ENCODE results near the gene COBL. TPM values are rescaled to one million over a fixed set of nuclear protein-coding genes. Genes with fewer than 3 reads are reported as not detected.

The COBL gene
- total and polyA plus RNA-seq, 9 of the 15 experiments (the other 6 are each of a cell fraction or from before 2014, with no cell fraction given), result 0.01 to 2.4 (median 0.09) TPM; not detected in 3

DNA sequence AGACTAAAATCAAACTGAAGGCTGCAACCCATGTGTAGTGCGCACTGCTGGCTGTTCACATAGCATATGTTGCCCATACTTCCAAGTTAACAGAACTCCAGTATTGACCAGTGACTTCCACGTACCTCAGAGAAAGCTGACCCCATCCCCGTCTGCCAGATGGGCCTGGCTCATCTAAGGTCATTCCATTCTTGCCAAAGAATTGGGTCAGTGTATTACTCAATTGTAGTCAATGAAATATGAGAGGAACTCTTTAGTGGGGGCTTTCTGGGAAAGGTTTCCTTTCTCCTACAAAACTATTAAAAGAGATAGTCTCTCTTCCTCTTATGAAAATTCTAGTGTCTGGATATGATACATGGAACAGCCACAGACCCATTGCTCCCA lies 238.6 kb downstream of the COBL start:
- no peaks in the 10 kb centered on the region for H3K36me3 ChIP-seq (ENCODE audit: control insufficient read depth, insufficient read depth, low read length)
- H3K4me1 ChIP-seq (replicated peaks in 1 of 2; ENCODE audit: control insufficient read depth in 2 of 2, insufficient read depth in 2 of 2, low read length in 2 of 2), result no peaks in the 10 kb centered on the region
- H3K4me2 ChIP-seq (ENCODE audit: insufficient read depth, low read length), result no peak overlapping the region
- no peak overlapping the region for H3K4me3 ChIP-seq
- H3K79me2 ChIP-seq (ENCODE audit: control insufficient read depth, insufficient read depth, low read length), result no peaks in the 10 kb centered on the region
- WGBS (ENCODE audit: insufficient coverage, low coverage, missing lambda C conversion rate), result 3% methylated on average over 3 of the region's 3 CpGs
- no peaks in the 10 kb centered on the region for H3K9me1 ChIP-seq (ENCODE audit: control insufficient read depth, insufficient read depth, low read length)
- H3K9me3 ChIP-seq (replicated peaks; ENCODE audit: control insufficient read depth, insufficient read depth, low read depth, low read length), result no peaks in the 10 kb centered on the region
- intact Hi-C loops (cut with micrococcal nuclease) (no loop called here), in situ Hi-C loops (cut with MboI) (no loop called here)
- BruUV-seq (replicated peaks), result no TSS peak
- no peak for ATAC-seq
- ChIA-PET CTCF (ENCODE audit: low intra/inter-chr PET ratio) (no interaction called here), POLR2A (no interaction called here)
- no peak overlapping the region for H3K27ac ChIP-seq (ENCODE audit: extremely low read depth, low read depth, low read length)
- H2AFZ ChIP-seq (ENCODE audit: low read depth, low read length), result no peak overlapping the region
- H3K9ac ChIP-seq (ENCODE audit: insufficient read depth in 1 of 2, low read depth in 2 of 2, low read length in 2 of 2), result no peak overlapping the region
- no peaks in the 10 kb centered on the region for H4K20me1 ChIP-seq (replicated peaks; ENCODE audit: control insufficient read depth, insufficient read depth, low read length)
- TF ChIP-seq ZNF57 (CRISPR knock-in tag; IDR thresholded peaks at IDR 0.05) (no peak), HNRNPLL (IDR thresholded peaks at IDR 0.05; ENCODE audit: low read depth, low read length, poor library complexity, severe bottlenecking) (no peak), ZEB2 (IDR thresholded peaks at IDR 0.05) (no peak), HEY1 (CRISPR knock-in tag; IDR thresholded peaks at IDR 0.05; ENCODE audit: borderline replicate concordance) (no peak), ZNF274 (IDR thresholded peaks at IDR 0.05; ENCODE audit: borderline replicate concordance, low read depth, low read length) (no peak), MAFF (IDR thresholded peaks at IDR 0.05; ENCODE audit: low read length) (no peak), HDGF (IDR thresholded peaks at IDR 0.05) (no peak), SLC30A9 (CRISPR knock-in tag; IDR thresholded peaks at IDR 0.05) (no peak), NBN (IDR thresholded peaks at IDR 0.05; ENCODE audit: low read depth) (no peak), ZNF699 (CRISPR knock-in tag; IDR thresholded peaks at IDR 0.05; ENCODE audit: insufficient replicate concordance) (no peak)
- TF ChIP-seq, protein P1, sequence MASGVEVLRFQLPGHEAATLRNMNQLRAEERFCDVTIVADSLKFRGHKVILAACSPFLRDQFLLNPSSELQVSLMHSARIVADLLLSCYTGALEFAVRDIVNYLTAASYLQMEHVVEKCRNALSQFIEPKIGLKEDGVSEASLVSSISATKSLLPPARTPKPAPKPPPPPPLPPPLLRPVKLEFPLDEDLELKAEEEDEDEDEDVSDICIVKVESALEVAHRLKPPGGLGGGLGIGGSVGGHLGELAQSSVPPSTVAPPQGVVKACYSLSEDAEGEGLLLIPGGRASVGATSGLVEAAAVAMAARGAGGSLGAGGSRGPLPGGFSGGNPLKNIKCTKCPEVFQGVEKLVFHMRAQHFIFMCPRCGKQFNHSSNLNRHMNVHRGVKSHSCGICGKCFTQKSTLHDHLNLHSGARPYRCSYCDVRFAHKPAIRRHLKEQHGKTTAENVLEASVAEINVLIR (CRISPR knock-in tag; IDR thresholded peaks at IDR 0.05), result no peak
- TF ChIP-seq, protein P2, sequence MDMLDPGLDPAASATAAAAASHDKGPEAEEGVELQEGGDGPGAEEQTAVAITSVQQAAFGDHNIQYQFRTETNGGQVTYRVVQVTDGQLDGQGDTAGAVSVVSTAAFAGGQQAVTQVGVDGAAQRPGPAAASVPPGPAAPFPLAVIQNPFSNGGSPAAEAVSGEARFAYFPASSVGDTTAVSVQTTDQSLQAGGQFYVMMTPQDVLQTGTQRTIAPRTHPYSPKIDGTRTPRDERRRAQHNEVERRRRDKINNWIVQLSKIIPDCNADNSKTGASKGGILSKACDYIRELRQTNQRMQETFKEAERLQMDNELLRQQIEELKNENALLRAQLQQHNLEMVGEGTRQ (CRISPR knock-in tag; IDR thresholded peaks at IDR 0.05), result no peak
- DNase-seq (ENCODE audit: extremely low read depth in 1 of 4, low spot score in 3 of 4), result no peak
- no peak for FAIRE-seq
- H3K27me3 ChIP-seq (ENCODE audit: control insufficient read depth in 2 of 2, insufficient read depth in 2 of 2, low read length in 2 of 2), result peaks cover 8 to 37% of the 10 kb centered on the region in 2 experiments; a peak in 4 of 5 replicates
